C4-2B (cell line): ENCODE results near the gene ATXN3L.

Source experiments
- H3K27ac ChIP-seq: fragments of 450-650 bp; 2 replicates; pipeline ENCODE4 v1.5.1; 2017
- ZFX ChIP-seq: fragments of 450-650 bp; IDR thresholded peaks from 2 replicates; pipeline ENCODE4 v1.6.1; 2017
- TF ChIP-seq, protein P1 (sequence below): fragments of 450-650 bp; conservative IDR thresholded peaks from 2 replicates; pipeline ENCODE4 v1.5.1; 2017; ENCODE audit warnings: mild to moderate bottlenecking

The ATXN3L gene

DNA sequence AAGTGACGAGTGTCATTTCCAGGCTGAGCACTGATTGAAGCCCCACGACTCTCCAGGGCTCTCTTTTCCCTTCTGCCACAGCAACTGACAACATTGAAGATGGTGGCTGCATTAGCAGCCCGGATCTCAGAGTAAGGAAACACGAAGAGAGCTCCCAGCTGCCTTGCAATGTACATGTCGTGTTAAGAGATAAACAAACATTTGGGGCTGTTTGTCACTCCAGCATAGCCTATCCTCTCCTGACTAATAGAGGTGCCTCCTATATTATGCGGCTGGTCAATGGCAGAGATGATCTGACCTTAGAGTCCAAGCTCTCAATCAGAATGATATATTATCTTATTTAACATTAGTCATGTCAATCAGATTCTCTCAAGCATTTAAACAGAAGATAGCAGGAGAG lies 38.6 kb downstream of the ATXN3L start:
- H3K27ac ChIP-seq: no peak overlapping the region
- TF ChIP-seq, protein P1, sequence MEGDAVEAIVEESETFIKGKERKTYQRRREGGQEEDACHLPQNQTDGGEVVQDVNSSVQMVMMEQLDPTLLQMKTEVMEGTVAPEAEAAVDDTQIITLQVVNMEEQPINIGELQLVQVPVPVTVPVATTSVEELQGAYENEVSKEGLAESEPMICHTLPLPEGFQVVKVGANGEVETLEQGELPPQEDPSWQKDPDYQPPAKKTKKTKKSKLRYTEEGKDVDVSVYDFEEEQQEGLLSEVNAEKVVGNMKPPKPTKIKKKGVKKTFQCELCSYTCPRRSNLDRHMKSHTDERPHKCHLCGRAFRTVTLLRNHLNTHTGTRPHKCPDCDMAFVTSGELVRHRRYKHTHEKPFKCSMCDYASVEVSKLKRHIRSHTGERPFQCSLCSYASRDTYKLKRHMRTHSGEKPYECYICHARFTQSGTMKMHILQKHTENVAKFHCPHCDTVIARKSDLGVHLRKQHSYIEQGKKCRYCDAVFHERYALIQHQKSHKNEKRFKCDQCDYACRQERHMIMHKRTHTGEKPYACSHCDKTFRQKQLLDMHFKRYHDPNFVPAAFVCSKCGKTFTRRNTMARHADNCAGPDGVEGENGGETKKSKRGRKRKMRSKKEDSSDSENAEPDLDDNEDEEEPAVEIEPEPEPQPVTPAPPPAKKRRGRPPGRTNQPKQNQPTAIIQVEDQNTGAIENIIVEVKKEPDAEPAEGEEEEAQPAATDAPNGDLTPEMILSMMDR: no peak
- no peak for TF ChIP-seq ZFX

DNA sequence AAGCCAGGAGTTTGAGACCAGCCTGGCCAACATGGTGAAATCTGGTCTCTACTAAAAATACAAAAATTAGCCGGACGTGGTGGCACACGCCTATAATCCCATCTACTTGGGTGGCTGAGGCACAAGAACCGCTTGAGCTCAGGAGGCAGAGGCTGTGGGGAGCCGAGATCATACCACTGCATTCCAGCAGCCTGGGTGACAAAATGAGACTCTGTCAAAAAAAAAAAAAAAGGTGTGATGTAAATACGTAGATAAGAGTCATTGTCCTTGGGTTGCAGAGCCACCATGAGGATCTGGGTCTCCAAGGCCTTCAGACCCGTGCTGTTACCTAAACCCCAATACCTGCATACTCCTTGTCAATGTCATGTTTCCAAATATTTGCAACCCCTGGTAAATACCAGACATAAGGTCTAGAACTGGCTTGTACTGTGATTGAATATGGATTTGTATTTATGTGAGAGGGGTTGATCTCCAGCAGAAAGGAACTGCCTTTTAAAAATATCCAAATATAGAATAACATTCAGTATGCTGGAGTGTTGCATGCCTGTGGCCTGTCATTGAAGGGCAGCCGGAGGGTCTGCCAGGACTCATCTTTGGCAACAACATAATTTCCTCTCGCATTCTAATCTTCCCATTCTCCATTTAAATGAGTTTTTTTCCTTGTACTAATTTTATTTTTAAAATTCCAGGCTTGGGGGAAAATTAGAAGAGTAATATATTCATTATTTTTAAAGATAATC lies 40.4 kb downstream of the ATXN3L start:
- TF ChIP-seq ZFX: no peak
- TF ChIP-seq, protein P1: no peak
- H3K27ac ChIP-seq: no peak overlapping the region

DNA sequence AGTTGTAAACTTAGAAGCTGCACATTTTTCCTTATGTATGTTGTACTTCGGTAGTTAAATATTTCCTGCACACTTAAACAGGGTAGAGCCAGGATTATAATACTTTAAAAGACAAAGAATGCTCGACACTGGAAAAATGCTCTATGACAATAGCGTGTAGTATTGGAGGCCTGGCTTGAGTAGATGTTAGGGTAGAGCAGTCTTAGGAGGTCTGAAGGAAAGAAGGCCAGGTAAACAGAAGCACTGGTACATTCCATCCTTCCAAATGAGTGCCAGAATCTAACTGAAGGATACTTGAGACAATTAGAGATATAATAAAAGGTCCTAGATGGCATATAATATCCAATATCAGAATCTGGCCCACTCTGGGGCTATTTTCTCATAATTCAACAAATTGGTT lies 42.3 kb downstream of the ATXN3L start:
- no peak for TF ChIP-seq ZFX
- TF ChIP-seq, protein P1: no peak
- no peak overlapping the region for H3K27ac ChIP-seq

DNA sequence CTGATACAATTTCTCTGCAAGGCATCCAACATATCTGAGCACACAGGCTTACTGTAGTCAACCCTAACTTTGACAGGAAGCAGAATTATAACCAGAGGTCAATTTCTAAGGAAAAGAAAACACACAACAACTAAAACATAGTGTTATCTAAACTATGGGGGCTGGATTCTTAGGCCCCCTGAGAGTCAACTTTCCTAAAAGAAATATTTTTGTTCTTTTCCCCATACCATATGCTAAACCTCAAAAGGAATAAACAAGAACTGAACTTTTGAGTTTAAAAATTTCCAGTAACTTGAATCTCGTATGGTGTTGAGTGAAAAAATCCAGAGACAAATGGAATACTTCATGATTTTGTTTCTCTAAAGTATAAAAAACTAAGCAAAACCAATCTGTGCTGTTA lies 42.9 kb downstream of the ATXN3L start:
- no peak for TF ChIP-seq ZFX
- TF ChIP-seq, protein P1: no peak
- H3K27ac ChIP-seq: no peak overlapping the region

DNA sequence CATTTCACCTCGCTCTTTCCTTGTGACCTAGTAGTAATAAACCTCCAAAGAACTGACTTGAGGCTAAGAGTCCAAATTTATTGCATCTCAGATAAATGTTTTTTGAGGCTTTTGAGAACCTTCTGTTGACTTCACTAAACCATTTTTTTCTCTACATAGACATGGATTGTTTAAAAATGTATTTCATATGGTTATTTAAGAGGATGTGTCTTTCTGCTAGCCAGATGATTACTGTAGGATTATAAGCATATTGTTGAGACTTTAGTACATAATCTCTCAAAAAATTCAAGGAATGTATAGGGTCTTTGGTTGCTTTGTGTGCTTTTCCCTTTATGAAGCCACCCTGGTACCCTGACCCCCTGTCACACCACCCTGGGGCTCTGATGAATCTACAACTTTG lies 44.8 kb downstream of the ATXN3L start:
- no peak for TF ChIP-seq ZFX
- TF ChIP-seq, protein P1: no peak
- H3K27ac ChIP-seq: no peak overlapping the region

DNA sequence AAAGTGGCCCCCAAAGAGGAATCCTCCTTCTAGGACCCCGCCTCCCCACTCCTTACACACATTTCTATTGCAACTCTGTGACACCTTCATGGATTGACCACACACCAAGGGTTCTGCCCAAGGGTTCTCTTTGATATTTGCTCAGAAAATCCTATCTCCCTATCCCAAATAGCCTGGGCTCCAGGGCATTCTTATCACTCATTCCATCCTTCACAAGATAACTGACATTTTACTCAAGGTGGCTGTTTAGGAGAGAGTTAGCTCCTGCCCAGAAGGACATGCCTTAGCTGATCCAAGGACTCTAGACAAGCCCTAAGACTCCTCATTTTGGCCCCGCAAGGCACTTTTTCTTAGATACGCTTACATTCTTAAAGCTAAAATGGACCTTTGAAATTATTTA lies 47.4 kb downstream of the ATXN3L start:
- TF ChIP-seq ZFX: no peak
- TF ChIP-seq, protein P1: no peak
- H3K27ac ChIP-seq: no peak overlapping the region

DNA sequence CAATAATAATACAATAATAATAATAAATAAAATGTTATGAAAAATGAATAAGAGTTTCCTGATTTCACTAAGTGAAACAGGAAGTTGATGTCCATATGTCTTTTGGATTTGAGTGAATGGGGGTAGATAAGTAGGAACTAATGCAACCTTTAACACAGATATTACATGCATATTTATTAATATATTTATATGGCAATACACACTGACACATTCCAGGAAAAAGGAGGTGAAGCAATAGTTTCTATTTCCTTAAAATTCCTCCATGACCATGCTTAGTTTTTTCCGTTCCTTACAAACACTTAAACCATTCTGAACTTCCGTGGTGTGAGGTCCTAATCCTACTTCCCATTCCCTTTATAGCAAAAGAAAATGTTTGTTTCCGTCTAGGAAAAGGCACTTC lies 48.3 kb downstream of the ATXN3L start:
- H3K27ac ChIP-seq: no peak overlapping the region
- TF ChIP-seq, protein P1: no peak
